GM10266 (cell line): ENCODE results near the gene ZNF333.
"Not testable (repeated sequence)": the region's sequence is repeated elsewhere in the genome, so short reads cannot be mapped to it uniquely, and the experiment has no call there.

Source experiments
- DNase-seq: peaks from one replicate; pipeline ENCODE4 v3.0.0; 2012; ENCODE audit errors: extremely low spot score
- CTCF ChIP-seq: IDR thresholded peaks from 2 replicates; pipeline ENCODE4 v1.5.1; 2012; ENCODE audit warnings: mild to moderate bottlenecking, low read depth; ENCODE audit not compliant: control insufficient read depth, insufficient read depth; ENCODE audit errors: missing control alignments

Gene ZNF333

GRCh38 chr19:14768001-14768400 lies 78.2 kb downstream of the ZNF333 start:
- no peak for DNase-seq
- TF ChIP-seq CTCF: no peak

GRCh38 chr19:14769201-14769600 lies 79.4 kb downstream of the ZNF333 start:
- no peak for TF ChIP-seq CTCF
- no peak for DNase-seq

GRCh38 chr19:14770136-14770535 lies 80.3 kb downstream of the ZNF333 start:
- DNase-seq: no peak
- TF ChIP-seq CTCF: no peak

GRCh38 chr19:14770944-14771839 lies 81.3 kb downstream of the ZNF333 start:
- no peak for TF ChIP-seq CTCF
- DNase-seq: no peak

- no peak for TF ChIP-seq CTCF
- no peak for DNase-seq
Observed at GRCh38 chr19:14772467-14772866, 82.6 kb downstream of the ZNF333 start.

- no peak for TF ChIP-seq CTCF
- DNase-seq: no peak
Observed at GRCh38 chr19:14772995-14773394, 83.1 kb downstream of the ZNF333 start.

GRCh38 chr19:14773722-14774121 lies 83.9 kb downstream of the ZNF333 start:
- DNase-seq: not testable (repeated sequence)

- TF ChIP-seq CTCF: no peak
- DNase-seq: no peak
Observed at GRCh38 chr19:14774373-14774772, 84.5 kb downstream of the ZNF333 start.

GRCh38 chr19:14775326-14775725 lies 85.5 kb downstream of the ZNF333 start:
- DNase-seq: not testable (repeated sequence)
